ENCODE measurements around the gene ICA1. TPM values are rescaled to one million over a fixed set of nuclear protein-coding genes. Genes with fewer than 3 reads are reported as not detected.

Gene ICA1
- total and polyA plus RNA-seq, 7 donors, result 4.8 to 40.7 (median 8.7) TPM

GRCh38 chr7:8220376-8221100 lies 41.4 kb downstream of the ICA1 start:
- no peaks in the 10 kb centered on the region for H3K36me3 ChIP-seq
- H3K4me3 ChIP-seq, result no peak overlapping the region
- intact Hi-C loops (cut with DNase I), result no loop called here
- TF ChIP-seq POLR2AphosphoS5 (IDR thresholded peaks at IDR 0.05) (no peak), EP300 (IDR thresholded peaks at IDR 0.05) (no peak), POLR2A (IDR thresholded peaks at IDR 0.05) (no peak), CTCF (IDR thresholded peaks at IDR 0.05) (no peak)
- no peak overlapping the region for H3K27ac ChIP-seq
- 80% methylated on average over 7 of the region's 7 CpGs for WGBS, 2 donors
- H3K9me3 ChIP-seq, result no peaks in the 10 kb centered on the region
- no peak for DNase-seq
- peaks cover 0 to 7% (median 1%) of the 10 kb centered on the region in 4 donors for H3K4me1 ChIP-seq
- H3K27me3 ChIP-seq, result no peaks in the 10 kb centered on the region

GRCh38 chr7:8217200-8218068 lies 44.5 kb downstream of the ICA1 start:
- WGBS, 2 donors, result 60 to 65% methylated on average over 7 of the region's 7 CpGs
- TF ChIP-seq POLR2AphosphoS5 (IDR thresholded peaks at IDR 0.05) (no peak), CTCF (IDR thresholded peaks at IDR 0.05) (peak; percentile 44 to 76 (median 75))
- DNase-seq, result no peak
- no peaks in the 10 kb centered on the region for H3K9me3 ChIP-seq
- H3K27me3 ChIP-seq, result no peaks in the 10 kb centered on the region
- intact Hi-C loops (cut with DNase I), result loop anchor here (1.0 to 5.0 kb wide), 6 partner anchors 249 to 1115 kb away; partner anchors contain the start of gene GLCCI1
- peaks cover 0 to 33% (median 26%) of the 10 kb centered on the region in 4 donors for H3K4me1 ChIP-seq
- H3K27ac ChIP-seq, result no peak overlapping the region
- H3K36me3 ChIP-seq, result no peaks in the 10 kb centered on the region
- no peak overlapping the region for H3K4me3 ChIP-seq

GRCh38 chr7:8216334-8216690 lies 45.7 kb downstream of the ICA1 start:
- H3K27ac ChIP-seq, result no peak overlapping the region
- H3K4me3 ChIP-seq, result no peak overlapping the region
- no peaks in the 10 kb centered on the region for H3K27me3 ChIP-seq
- no peaks in the 10 kb centered on the region for H3K9me3 ChIP-seq
- TF ChIP-seq CTCF (IDR thresholded peaks at IDR 0.05) (no peak), POLR2A (IDR thresholded peaks at IDR 0.05) (no peak), EP300 (IDR thresholded peaks at IDR 0.05) (no peak), POLR2AphosphoS5 (IDR thresholded peaks at IDR 0.05) (no peak)
- H3K36me3 ChIP-seq, result no peaks in the 10 kb centered on the region
- DNase-seq, result no peak
- 93% methylated on average over 3 of the region's 3 CpGs for WGBS, 2 donors
- peaks cover 0 to 43% (median 30%) of the 10 kb centered on the region in 4 donors for H3K4me1 ChIP-seq
- intact Hi-C loops (cut with DNase I), result loop anchor here (2.0 to 5.0 kb wide), 5 partner anchors 248 to 1114 kb away; partner anchors contain the start of gene GLCCI1

- Histone ChIP-seq H3K27me3 (no peaks in the 10 kb centered on the region), H3K27ac (peak overlapping the region in 2 of 4 donors; percentile 66 to 80), H3K36me3 (no peaks in the 10 kb centered on the region), H3K9me3 (no peaks in the 10 kb centered on the region), H3K4me1 (peaks cover 0 to 49% (median 32%) of the 10 kb centered on the region in 4 donors), H3K4me3 (no peak overlapping the region)
- 81 to 91% methylated on average over 6 of the region's 6 CpGs for WGBS, 2 donors
- DNase-seq, result no peak
- intact Hi-C loops (cut with DNase I), result loop anchor here (2.0 to 5.0 kb wide), 5 partner anchors 247 to 1113 kb away; partner anchors contain the start of gene GLCCI1
- no peak for TF ChIP-seq CTCF (IDR thresholded peaks at IDR 0.05)
- no peak for TF ChIP-seq EP300 (IDR thresholded peaks at IDR 0.05)
- no peak for TF ChIP-seq POLR2AphosphoS5 (IDR thresholded peaks at IDR 0.05)
- TF ChIP-seq POLR2A (IDR thresholded peaks at IDR 0.05), result no peak
Measured at GRCh38 chr7:8215648-8216333, 46.2 kb downstream of the ICA1 start.

Measured in sigmoid colon (tissue), 7 donors.